Adrenal gland (tissue), 12 donors: ENCODE results near the gene ZNF683. TPM values are rescaled to one million over a fixed set of nuclear protein-coding genes. Genes with fewer than 3 reads are reported as not detected.

Experiments
- DNase-seq, 7 donors: peaks; one replicate each; pipeline ENCODE4 v3.0.0-alpha.2; 2019 to 2020
- H3K27ac ChIP-seq, 5 donors: fragments of 200-600 bp; sonication (generic) in 4 of 5; 1 replicate in 3 of 5; 2 replicates in 2 of 5; pipeline versions ENCODE4 v1.5.1 to v1.8.0; 2016 to 2020; ENCODE audit warnings: mild to moderate bottlenecking in 1 of 5
- H3K27me3 ChIP-seq: fragments of 200-600 bp; 2 replicates; pipeline ENCODE4 v1.8.0; 2021
- H3K36me3 ChIP-seq, 2 donors: fragments of 200-600 bp; replicated peaks in 1 of 2; 1 replicate in 1 of 2; 2 replicates in 1 of 2; pipeline versions ENCODE4 v1.5.1 to v1.8.0; 2018 to 2022
- H3K4me1 ChIP-seq, 2 donors: fragments of 200-600 bp; replicated peaks in 1 of 2; 1 replicate in 1 of 2; 2 replicates in 1 of 2; pipeline versions ENCODE4 v1.5.1 to v1.8.0; 2018 to 2021
- H3K4me3 ChIP-seq, 4 donors: fragments of 200-600 bp; sonication (generic) in 3 of 4; one replicate each; pipeline ENCODE4 v1.5.1; 2016 to 2018
- H3K9me3 ChIP-seq, 3 donors: fragments of 200-600 bp; sonication (generic) in 1 of 3; replicated peaks in 1 of 3; 1 replicate in 2 of 3; 2 replicates in 1 of 3; pipeline versions ENCODE4 v1.5.1 to v1.8.0; 2016 to 2021
- CTCF ChIP-seq, 6 experiments: fragments of 450-650 bp in 4 of 6; fragments of 200-600 bp in 2 of 6; sonication (generic) in 1 of 6; IDR thresholded peaks; 1 replicate in 5 of 6; 2 replicates in 1 of 6; pipeline versions ENCODE4 v1.5.1 to v1.8.0; 2016 to 2021; ENCODE audit warnings: antibody characterized with exemption in 6 of 6, mild to moderate bottlenecking in 2 of 6, moderate library complexity in 1 of 6
- POLR2A ChIP-seq, 2 donors: fragments of 450-650 bp; IDR thresholded peaks; one replicate each; pipeline ENCODE4 v1.6.1; 2017; ENCODE audit warnings: antibody characterized with exemption in 2 of 2, mild to moderate bottlenecking in 2 of 2, moderate library complexity in 1 of 2
- WGBS, 4 donors: extraction: QIAGEN DNeasy Blood & Tissue Kit in 2 of 4; methylation state at CpG; one replicate each; pipeline versions ENCODE4 v1.1.5 to v1.1.7; 2013 to 2017; 5-methylcytosine and 5-hydroxymethylcytosine counted together
- intact Hi-C, 2 donors: fragments of 100-400 bp; cut with DNase I; formaldehyde crosslinking; loops; one replicate each; pipeline versions ENCODE4 v1.14.1 to v1.15.0; 2022 to 2023
- polyA plus RNA-seq, 3 donors: library from polyadenylated mRNA; stranded (reverse); fragments of 200-250 nt in 2 of 3; fragments of 350-450 nt in 1 of 3; fragmentation: Illumina TruSeq in 1 of 3; extraction: RNeasy Lipid Tissue Mini Kit (QIAGEN cat#74804) in 1 of 3; gene quantifications; one replicate each; pipeline ENCODE4 v1.2.3, GENCODE V29; 2013 to 2014
- total RNA-seq, 9 donors: library from RNA; depleted of rRNA in 4 of 9; stranded (reverse); fragments of >200 nt in 4 of 9; fragments of 120-200 nt in 1 of 9; fragmentation: NEBNext Ultra II Directional in 1 of 9; extraction: Animal tissue kit (Norgen Biotek cat#: 25700) in 1 of 9; gene quantifications; one replicate each; pipeline versions ENCODE4 v1.1.0 to v1.2.4, GENCODE V29; 2013 to 2023
- donor health status: healthy with polysubstance abuse.
- donor health status: Bipolar disorder and iron deficiency.
- donor health status: DM: yes; HTN: yes; CAD: no.
- donor health status: DM: no; HTN: no; CAD: no.
- donor health status: DM: no; HTN: no; CAD: no.
- donor health status: DM: yes; HTN: yes; CAD: no.

ZNF683 gene
- total and polyA plus RNA-seq, 12 donors: 0.20 to 0.25 (median 0.24) TPM; not detected in 9

GRCh38 chr1:26413031-26413430 lies 40.5 kb upstream of the ZNF683 start:
- intact Hi-C loops: no loop called here
- no peaks in the 10 kb centered on the region for H3K9me3 ChIP-seq
- no peak for TF ChIP-seq POLR2A (IDR thresholded peaks at IDR 0.05)
- no peak for TF ChIP-seq CTCF (IDR thresholded peaks at IDR 0.05)
- H3K27me3 ChIP-seq: peaks cover 59% of the 10 kb centered on the region
- H3K4me3 ChIP-seq: no peak overlapping the region
- H3K4me1 ChIP-seq: no peaks in the 10 kb centered on the region
- H3K27ac ChIP-seq: no peak overlapping the region
- no peaks in the 10 kb centered on the region for H3K36me3 ChIP-seq
- WGBS, 4 donors: 0 to 4% (median 0%) methylated on average over 1 of the region's 1 CpG
- DNase-seq: no peak

- DNase-seq: no peak
- Histone ChIP-seq H3K4me3 (no peak overlapping the region), H3K9me3 (no peaks in the 10 kb centered on the region), H3K27me3 (peaks cover 59% of the 10 kb centered on the region), H3K4me1 (no peaks in the 10 kb centered on the region), H3K36me3 (no peaks in the 10 kb centered on the region), H3K27ac (no peak overlapping the region)
- 21 to 25% (median 21%) methylated on average over 9 of the region's 9 CpGs for WGBS, 4 donors
- intact Hi-C loops: no loop called here
- TF ChIP-seq CTCF (IDR thresholded peaks at IDR 0.05) (no peak), POLR2A (IDR thresholded peaks at IDR 0.05) (no peak)
Observed at GRCh38 chr1:26412180-26412840, 39.8 kb upstream of the ZNF683 start.

- Histone ChIP-seq H3K4me1 (no peaks in the 10 kb centered on the region), H3K27me3 (peaks cover 58% of the 10 kb centered on the region), H3K36me3 (no peaks in the 10 kb centered on the region), H3K9me3 (no peaks in the 10 kb centered on the region), H3K4me3 (no peak overlapping the region), H3K27ac (no peak overlapping the region)
- TF ChIP-seq CTCF (IDR thresholded peaks at IDR 0.05): no peak
- WGBS, 4 donors: 9 to 13% (median 11%) methylated on average over 11 to 20 of the region's 20 CpGs
- no peak for DNase-seq
- intact Hi-C loops: no loop called here
Observed at GRCh38 chr1:26411624-26412074, 39.1 kb upstream of the ZNF683 start.

- DNase-seq: no peak
- WGBS, 4 donors: 2 to 3% (median 3%) methylated on average over 20 to 70 of the region's 70 CpGs
- Histone ChIP-seq H3K9me3 (no peaks in the 10 kb centered on the region), H3K27ac (no peak within 1 kb of the TSS), H3K4me3 (no peak within 1 kb of the TSS), H3K4me1 (no peaks in the 10 kb centered on the region), H3K27me3 (peaks cover 51% of the 10 kb centered on the region), H3K36me3 (no peaks in the 10 kb centered on the region)
- intact Hi-C loops: no loop called here
- no peak for TF ChIP-seq POLR2A (IDR thresholded peaks at IDR 0.05)
- TF ChIP-seq CTCF (IDR thresholded peaks at IDR 0.05): no peak
Observed at GRCh38 chr1:26410706-26411623, 38.4 kb upstream of the ZNF683 start, which contains the start of gene LIN28A. LIN28A (plus strand) TSS chr1:26410817; CDS start chr1:26410892, 75 bp downstream.
